CD8-positive, alpha-beta memory T cell (primary cell): ENCODE data around the gene FAM76A. TPM values are rescaled to one million over a fixed set of nuclear protein-coding genes. Genes with fewer than 3 reads are reported as not detected.
"Not testable (repeated sequence)": the region's sequence is repeated elsewhere in the genome, so short reads cannot be mapped to it uniquely, and the experiment has no call there.

ENCODE experiments used
- CTCF ChIA-PET: fragments of 350-600 bp; sonication (Branson Sonifier 250); formaldehyde crosslinking; loops from one replicate; lab custom pipeline; 2021; ENCODE audit warnings: antibody characterized with exemption; lab: Charles Lee
- POLR2A ChIA-PET: fragments of 350-600 bp; sonication (Branson Sonifier 250); formaldehyde crosslinking; loops from one replicate; lab custom pipeline; 2021; ENCODE audit warnings: antibody characterized with exemption; lab: Charles Lee
- DNase-seq, 5 donors: peaks; one replicate each; pipeline versions ENCODE4 v3.0.0 to v3.0.0-alpha.2; 2020 to 2022; ENCODE audit warnings: mixed read lengths in 1 of 5
- H3K27ac ChIP-seq: one replicate; pipeline ENCODE4 v1.7.0; 2013; ENCODE audit warnings: low read depth, mild to moderate bottlenecking, low read length, moderate library complexity
- H3K27me3 ChIP-seq: 2 replicates; pipeline ENCODE4 v1.7.0; 2013; ENCODE audit warnings: low read length, mild to moderate bottlenecking; ENCODE audit not compliant: insufficient read depth, poor library complexity, severe bottlenecking
- H3K36me3 ChIP-seq: 2 replicates; pipeline ENCODE4 v1.7.0; 2013; ENCODE audit warnings: mild to moderate bottlenecking, low read length, moderate library complexity; ENCODE audit not compliant: insufficient read depth
- H3K4me1 ChIP-seq: 2 replicates; pipeline ENCODE4 v1.7.0; 2013; ENCODE audit warnings: mild to moderate bottlenecking, low read length, moderate library complexity; ENCODE audit not compliant: insufficient read depth
- H3K4me3 ChIP-seq: 2 replicates; pipeline ENCODE4 v1.7.0; 2013; ENCODE audit warnings: mild to moderate bottlenecking, low read length
- H3K9me3 ChIP-seq: 2 replicates; pipeline ENCODE4 v1.7.0; 2013; ENCODE audit warnings: mild to moderate bottlenecking, low read length
- H3K27ac Mint-ChIP-seq, 8 donors: one replicate each; pipeline ENCODE4 v1.8.0; 2020 to 2021; ENCODE audit warnings: mixed read lengths in 8 of 8, mild to moderate bottlenecking in 6 of 8, inconsistent platforms in 3 of 8, moderate library complexity in 3 of 8
- H3K27me3 Mint-ChIP-seq, 2 donors: one replicate each; pipeline ENCODE4 v1.8.0; 2020 to 2021; ENCODE audit warnings: mixed read lengths in 2 of 2, mild to moderate bottlenecking in 1 of 2, moderate library complexity in 1 of 2
- H3K36me3 Mint-ChIP-seq, 3 donors: one replicate each; pipeline ENCODE4 v1.8.0; 2020 to 2021; ENCODE audit warnings: mixed read lengths in 3 of 3, inconsistent platforms in 1 of 3, mild to moderate bottlenecking in 1 of 3
- H3K4me1 Mint-ChIP-seq, 3 donors: one replicate each; pipeline ENCODE4 v1.8.0; 2020 to 2021; ENCODE audit warnings: mixed read lengths in 3 of 3, inconsistent platforms in 1 of 3, mild to moderate bottlenecking in 1 of 3
- H3K4me3 Mint-ChIP-seq, 7 donors: one replicate each; pipeline ENCODE4 v1.8.0; 2020 to 2021; ENCODE audit warnings: mixed read lengths in 7 of 7, mild to moderate bottlenecking in 6 of 7, moderate library complexity in 4 of 7, inconsistent platforms in 2 of 7
- H3K9me3 Mint-ChIP-seq, 5 donors: one replicate each; pipeline ENCODE4 v1.8.0; 2020 to 2022; ENCODE audit warnings: mixed read lengths in 5 of 5, mild to moderate bottlenecking in 3 of 5, moderate library complexity in 2 of 5, inconsistent platforms in 1 of 5
- polyA plus RNA-seq: library from polyadenylated mRNA; unstranded; fragments of 300-500 nt; fragmentation: Illumina TruSeq; gene quantifications from one replicate; pipeline ENCODE4 v1.2.3, GENCODE V29; 2021
- total RNA-seq, 2 experiments: library from RNA; stranded (reverse); gene quantifications; one replicate each; pipeline ENCODE4 v1.2.3, GENCODE V29; 2021

Gene FAM76A
- total and polyA plus RNA-seq, 3 experiments from 2014 or later: 9.2 to 13.7 (median 13.2) TPM

GRCh38 chr1:27772036-27772931 is 46.5 kb downstream of the FAM76A start:
- Mint-ChIP-seq H3K4me3 (peak overlapping the region; percentile 82 to 97 (median 94)), H3K9me3 (no peaks in the 10 kb centered on the region), H3K36me3 (peaks cover 0 to 21% (median 0%) of the 10 kb centered on the region in 3 donors), H3K27ac (peak overlapping the region; percentile 86 to 99 (median 98)), H3K4me1 (peaks cover 27 to 41% (median 38%) of the 10 kb centered on the region in 3 donors), H3K27me3 (peaks cover 0 to 2% of the 10 kb centered on the region in 2 donors)
- H3K4me3 ChIP-seq: peak overlapping the region; percentile 95
- POLR2A ChIA-PET: interaction anchor here (0.6 to 3.0 kb wide), 9 partner anchors 12 to 1345 kb away, joined by 3 to 43 read pairs (median 4); partner anchors contain the start of genes FAM76A, IFI6, PPP1R8 and WASF2
- peaks cover 19% of the 10 kb centered on the region for H3K4me1 ChIP-seq
- peak overlapping the region; percentile 95 for H3K27ac ChIP-seq
- no peaks in the 10 kb centered on the region for H3K27me3 ChIP-seq
- CTCF ChIA-PET: interaction anchor here (1.1 to 2.8 kb wide), 4 partner anchors 47 to 109 kb away, joined by 5 to 22 read pairs (median 6); partner anchors contain the start of genes FAM76A and IFI6
- no peaks in the 10 kb centered on the region for H3K9me3 ChIP-seq
- no peak for DNase-seq
- H3K36me3 ChIP-seq: no peaks in the 10 kb centered on the region

DNA sequence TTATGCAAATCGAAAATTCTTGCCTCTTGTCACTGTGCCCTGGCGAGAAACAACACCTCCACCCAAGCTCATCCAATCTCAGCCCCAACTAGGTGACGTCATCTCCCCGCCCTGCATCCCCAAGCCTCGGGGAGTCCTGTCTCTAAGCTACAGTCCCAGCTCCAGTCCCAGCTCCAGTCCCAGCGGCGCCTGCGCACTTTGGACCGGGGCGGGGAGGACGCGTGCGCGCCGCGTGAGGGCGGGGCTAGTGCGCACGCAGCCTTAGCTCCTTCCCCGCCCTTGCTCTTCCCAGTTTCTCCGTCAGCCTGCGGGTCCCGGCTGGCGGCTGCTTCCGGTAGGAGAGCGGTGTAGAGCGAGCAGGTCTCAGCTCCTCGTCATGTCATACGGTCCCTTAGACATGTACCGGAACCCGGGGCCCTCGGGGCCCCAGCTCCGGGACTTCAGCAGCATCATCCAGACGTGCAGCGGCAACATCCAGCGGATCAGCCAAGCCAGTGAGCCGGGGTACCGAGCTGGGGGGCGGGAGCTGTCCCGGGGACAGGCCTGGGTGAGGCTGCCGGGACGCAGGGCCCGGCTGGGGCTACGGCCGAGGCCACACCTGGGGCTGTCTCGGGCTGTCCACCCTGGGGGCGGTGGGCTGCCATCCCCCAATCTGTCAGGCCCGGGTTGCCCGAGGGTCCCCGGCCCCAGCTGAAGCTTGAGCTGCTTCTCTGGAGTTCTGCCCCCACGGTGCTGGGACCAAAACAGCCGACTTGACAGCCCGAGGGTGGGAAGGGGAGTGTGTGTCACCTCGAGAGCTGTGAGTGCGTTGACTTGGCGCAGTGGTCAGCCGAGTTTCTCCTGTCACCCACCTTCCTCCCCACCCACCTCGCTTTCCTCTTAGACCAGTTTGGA is 47.4 kb downstream of the FAM76A start, which contains the start of gene STX12:
Gene STX12 (plus strand): TSS at position 288 of the 894 bp plus-strand sequence. CDS start 89 bp downstream, at position 377.
- peak within 1 kb of the TSS; percentile 86 to 99 (median 98) for H3K27ac Mint-ChIP-seq

GRCh38 chr1:27773826-27774445 is 48.2 kb downstream of the FAM76A start:
- Histone ChIP-seq H3K9me3 (no peaks in the 10 kb centered on the region), H3K4me1 (peaks cover 19% of the 10 kb centered on the region), H3K27ac (peak overlapping the region; percentile 95), H3K4me3 (peak overlapping the region; percentile 95), H3K36me3 (no peaks in the 10 kb centered on the region), H3K27me3 (no peaks in the 10 kb centered on the region)
- H3K27ac Mint-ChIP-seq: peak overlapping the region; percentile 86 to 99 (median 95)
- POLR2A ChIA-PET: interaction anchor here (0.5 to 3.0 kb wide), 4 partner anchors 48 to 808 kb away, joined by 3 to 43 read pairs (median 8); partner anchors contain the start of genes FAM76A and PPP1R8
- peaks cover 0 to 26% (median 0%) of the 10 kb centered on the region in 3 donors for H3K36me3 Mint-ChIP-seq
- CTCF ChIA-PET: interaction anchor here (1.7 to 2.8 kb wide), 3 partner anchors 48 to 111 kb away, joined by 6 to 22 read pairs (median 6); partner anchors contain the start of gene FAM76A
- DNase-seq: peak in 3 of 5 donors; percentile 4 to 34 (median 21)
- H3K27me3 Mint-ChIP-seq: peaks cover 0 to 2% of the 10 kb centered on the region in 2 donors
- H3K4me1 Mint-ChIP-seq: peaks cover 30 to 53% (median 44%) of the 10 kb centered on the region in 3 donors
- no peaks in the 10 kb centered on the region for H3K9me3 Mint-ChIP-seq
- H3K4me3 Mint-ChIP-seq: peak overlapping the region; percentile 88 to 97 (median 94)

More for the DNA sequence above, 47.4 kb downstream of the FAM76A start, which contains the start of gene STX12:
- no peaks in the 10 kb centered on the region for H3K36me3 ChIP-seq
- no peaks in the 10 kb centered on the region for H3K9me3 Mint-ChIP-seq
- H3K36me3 Mint-ChIP-seq: peaks cover 0 to 26% (median 0%) of the 10 kb centered on the region in 3 donors
- DNase-seq: peak; percentile 98 to 99 (median 98)
- H3K9me3 ChIP-seq: no peaks in the 10 kb centered on the region
- ChIA-PET CTCF (interaction anchor here (1.1 to 2.8 kb wide), 4 partner anchors 47 to 110 kb away, joined by 5 to 22 read pairs (median 6); partner anchors contain the start of genes FAM76A and IFI6), POLR2A (interaction anchor here (0.5 to 3.0 kb wide), 9 partner anchors 13 to 808 kb away, joined by 3 to 43 read pairs (median 4); partner anchors contain the start of genes FAM76A, IFI6, PPP1R8 and WASF2)
- H3K27me3 ChIP-seq: no peaks in the 10 kb centered on the region
- peak within 1 kb of the TSS; percentile 89 to 97 (median 94) for H3K4me3 Mint-ChIP-seq
- H3K27me3 Mint-ChIP-seq: peaks cover 0 to 2% of the 10 kb centered on the region in 2 donors
- H3K4me1 ChIP-seq: peaks cover 19% of the 10 kb centered on the region
- H3K27ac ChIP-seq: peak within 1 kb of the TSS; percentile 95
- H3K4me3 ChIP-seq: peak within 1 kb of the TSS; percentile 95
- H3K4me1 Mint-ChIP-seq: peaks cover 30 to 48% (median 43%) of the 10 kb centered on the region in 3 donors

DNA sequence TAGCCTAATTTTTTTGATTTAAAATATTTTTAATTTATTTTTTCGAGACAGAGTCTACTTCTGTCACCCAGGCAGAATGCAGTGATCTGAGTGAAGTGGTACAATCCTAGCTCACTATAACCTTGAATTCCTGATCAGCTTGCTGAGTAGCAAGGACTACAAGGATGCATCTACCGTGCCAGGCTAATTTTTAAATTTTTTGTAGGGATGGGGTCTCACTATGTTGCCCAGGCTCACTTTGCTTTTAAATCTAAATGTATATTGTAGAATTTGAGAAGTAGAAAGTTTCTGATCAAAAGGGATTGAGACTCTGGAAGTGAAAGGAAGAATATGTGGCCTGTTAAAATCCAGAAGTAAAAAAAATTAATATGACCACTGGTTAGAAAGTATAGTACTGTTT is 48.9 kb downstream of the FAM76A start:
- H3K4me1 Mint-ChIP-seq: peaks cover 32 to 55% (median 48%) of the 10 kb centered on the region in 3 donors
- H3K4me3 Mint-ChIP-seq: peak overlapping the region in 2 of 7 donors; percentile 47 to 96
- POLR2A ChIA-PET: interaction anchor here (3.0 kb wide), 1 partner anchor 49 kb away, joined by 43 read pairs; the partner anchor contains the start of gene FAM76A
- peaks cover 0 to 2% of the 10 kb centered on the region in 2 donors for H3K27me3 Mint-ChIP-seq
- peaks cover 19% of the 10 kb centered on the region for H3K4me1 ChIP-seq
- no peaks in the 10 kb centered on the region for H3K9me3 Mint-ChIP-seq
- DNase-seq: no peak
- H3K36me3 Mint-ChIP-seq: peaks cover 0 to 29% (median 0%) of the 10 kb centered on the region in 3 donors
- no peak overlapping the region for H3K4me3 ChIP-seq
- H3K27ac ChIP-seq: no peak overlapping the region
- CTCF ChIA-PET: no interaction called here
- H3K36me3 ChIP-seq: no peaks in the 10 kb centered on the region
- no peaks in the 10 kb centered on the region for H3K27me3 ChIP-seq
- H3K9me3 ChIP-seq: no peaks in the 10 kb centered on the region
- peak overlapping the region in 4 of 8 donors; percentile 17 to 95 (median 78) for H3K27ac Mint-ChIP-seq

- H3K4me3 ChIP-seq, CTCF ChIA-PET, H3K9me3 Mint-ChIP-seq, POLR2A ChIA-PET, H3K27ac ChIP-seq, H3K27me3 ChIP-seq, H3K27me3 Mint-ChIP-seq, H3K36me3 ChIP-seq, H3K9me3 ChIP-seq, DNase-seq: not testable (repeated sequence)
- peaks cover 0 to 31% (median 0%) of the 10 kb centered on the region in 3 donors for H3K36me3 Mint-ChIP-seq
- H3K4me1 ChIP-seq: peaks cover 19% of the 10 kb centered on the region
- peak overlapping the region in 6 of 8 donors; percentile 1 to 72 (median 55) for H3K27ac Mint-ChIP-seq
- peak overlapping the region in 1 of 7 donors; percentile 17 for H3K4me3 Mint-ChIP-seq
- H3K4me1 Mint-ChIP-seq: peaks cover 32 to 55% (median 51%) of the 10 kb centered on the region in 3 donors
Measured at GRCh38 chr1:27775336-27775735, 49.6 kb downstream of the FAM76A start.

- H3K27ac ChIP-seq, H3K9me3 ChIP-seq, CTCF ChIA-PET, H3K9me3 Mint-ChIP-seq, POLR2A ChIA-PET, DNase-seq, H3K36me3 ChIP-seq, H3K27me3 Mint-ChIP-seq, H3K4me3 ChIP-seq, H3K27me3 ChIP-seq: not testable (repeated sequence)
- Mint-ChIP-seq H3K36me3 (peaks cover 0 to 32% (median 0%) of the 10 kb centered on the region in 3 donors), H3K27ac (peak overlapping the region in 2 of 8 donors; percentile 7 to 12), H3K4me3 (peak overlapping the region in 1 of 7 donors; percentile 17), H3K4me1 (peaks cover 32 to 56% (median 52%) of the 10 kb centered on the region in 3 donors)
- peaks cover 19% of the 10 kb centered on the region for H3K4me1 ChIP-seq
Measured at GRCh38 chr1:27776276-27776675, 50.5 kb downstream of the FAM76A start.
